Measurements from ENCODE around the gene H3-3A.

Gene H3-3A

GRCh38 chr1:226074046-226074445, 11.5 kb downstream of the H3-3A start:
- DNase-seq (ENCODE audit: low read depth in 1 of 2, low spot score in 1 of 2): no peak
- H3K27me3 ChIP-seq (ENCODE audit: insufficient read depth, poor library complexity, severe bottlenecking): no peaks in the 10 kb centered on the region
- no peak overlapping the region for H3K4me3 ChIP-seq (replicated peaks; ENCODE audit: insufficient read depth, low read length)
- TF ChIP-seq SPI1 (IDR thresholded peaks at IDR 0.05; ENCODE audit: borderline replicate concordance, low read depth): no peak
- TF ChIP-seq GABPA (IDR thresholded peaks at IDR 0.05; ENCODE audit: low read depth): no peak
- TF ChIP-seq, protein P1, sequence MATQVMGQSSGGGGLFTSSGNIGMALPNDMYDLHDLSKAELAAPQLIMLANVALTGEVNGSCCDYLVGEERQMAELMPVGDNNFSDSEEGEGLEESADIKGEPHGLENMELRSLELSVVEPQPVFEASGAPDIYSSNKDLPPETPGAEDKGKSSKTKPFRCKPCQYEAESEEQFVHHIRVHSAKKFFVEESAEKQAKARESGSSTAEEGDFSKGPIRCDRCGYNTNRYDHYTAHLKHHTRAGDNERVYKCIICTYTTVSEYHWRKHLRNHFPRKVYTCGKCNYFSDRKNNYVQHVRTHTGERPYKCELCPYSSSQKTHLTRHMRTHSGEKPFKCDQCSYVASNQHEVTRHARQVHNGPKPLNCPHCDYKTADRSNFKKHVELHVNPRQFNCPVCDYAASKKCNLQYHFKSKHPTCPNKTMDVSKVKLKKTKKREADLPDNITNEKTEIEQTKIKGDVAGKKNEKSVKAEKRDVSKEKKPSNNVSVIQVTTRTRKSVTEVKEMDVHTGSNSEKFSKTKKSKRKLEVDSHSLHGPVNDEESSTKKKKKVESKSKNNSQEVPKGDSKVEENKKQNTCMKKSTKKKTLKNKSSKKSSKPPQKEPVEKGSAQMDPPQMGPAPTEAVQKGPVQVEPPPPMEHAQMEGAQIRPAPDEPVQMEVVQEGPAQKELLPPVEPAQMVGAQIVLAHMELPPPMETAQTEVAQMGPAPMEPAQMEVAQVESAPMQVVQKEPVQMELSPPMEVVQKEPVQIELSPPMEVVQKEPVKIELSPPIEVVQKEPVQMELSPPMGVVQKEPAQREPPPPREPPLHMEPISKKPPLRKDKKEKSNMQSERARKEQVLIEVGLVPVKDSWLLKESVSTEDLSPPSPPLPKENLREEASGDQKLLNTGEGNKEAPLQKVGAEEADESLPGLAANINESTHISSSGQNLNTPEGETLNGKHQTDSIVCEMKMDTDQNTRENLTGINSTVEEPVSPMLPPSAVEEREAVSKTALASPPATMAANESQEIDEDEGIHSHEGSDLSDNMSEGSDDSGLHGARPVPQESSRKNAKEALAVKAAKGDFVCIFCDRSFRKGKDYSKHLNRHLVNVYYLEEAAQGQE (IDR thresholded peaks at IDR 0.05; ENCODE audit: insufficient replicate concordance, low read depth): no peak
- TF ChIP-seq, protein P2, sequence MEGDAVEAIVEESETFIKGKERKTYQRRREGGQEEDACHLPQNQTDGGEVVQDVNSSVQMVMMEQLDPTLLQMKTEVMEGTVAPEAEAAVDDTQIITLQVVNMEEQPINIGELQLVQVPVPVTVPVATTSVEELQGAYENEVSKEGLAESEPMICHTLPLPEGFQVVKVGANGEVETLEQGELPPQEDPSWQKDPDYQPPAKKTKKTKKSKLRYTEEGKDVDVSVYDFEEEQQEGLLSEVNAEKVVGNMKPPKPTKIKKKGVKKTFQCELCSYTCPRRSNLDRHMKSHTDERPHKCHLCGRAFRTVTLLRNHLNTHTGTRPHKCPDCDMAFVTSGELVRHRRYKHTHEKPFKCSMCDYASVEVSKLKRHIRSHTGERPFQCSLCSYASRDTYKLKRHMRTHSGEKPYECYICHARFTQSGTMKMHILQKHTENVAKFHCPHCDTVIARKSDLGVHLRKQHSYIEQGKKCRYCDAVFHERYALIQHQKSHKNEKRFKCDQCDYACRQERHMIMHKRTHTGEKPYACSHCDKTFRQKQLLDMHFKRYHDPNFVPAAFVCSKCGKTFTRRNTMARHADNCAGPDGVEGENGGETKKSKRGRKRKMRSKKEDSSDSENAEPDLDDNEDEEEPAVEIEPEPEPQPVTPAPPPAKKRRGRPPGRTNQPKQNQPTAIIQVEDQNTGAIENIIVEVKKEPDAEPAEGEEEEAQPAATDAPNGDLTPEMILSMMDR (IDR thresholded peaks at IDR 0.05; ENCODE audit: insufficient read depth, low read length): no peak
- TF ChIP-seq POLR2AphosphoS5 (IDR thresholded peaks at IDR 0.05; ENCODE audit: low read depth): no peak
- H3K27ac ChIP-seq (replicated peaks): no peak overlapping the region

DNA sequence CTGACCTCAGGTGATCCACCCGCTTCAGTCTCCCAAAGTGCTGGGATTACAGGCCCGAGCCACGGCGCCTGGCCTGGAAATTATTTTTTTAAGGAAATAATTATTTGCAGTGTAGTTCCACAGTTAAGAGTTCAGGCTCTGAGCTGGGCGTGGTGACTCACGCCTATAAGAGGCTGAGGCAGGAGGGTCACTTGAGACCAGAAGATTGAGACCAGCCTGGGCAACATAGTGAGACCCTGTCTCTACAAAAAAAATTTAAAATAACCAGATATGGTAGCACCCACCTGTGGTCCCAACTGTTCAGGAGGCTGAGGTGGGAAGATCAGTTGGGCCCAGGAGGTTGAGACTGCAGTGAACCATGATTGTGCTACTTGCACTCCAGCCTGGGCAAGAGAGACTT, 13.9 kb downstream of the H3-3A start:
- DNase-seq (ENCODE audit: low read depth in 1 of 2, low spot score in 1 of 2): no peak
- H3K4me3 ChIP-seq (replicated peaks; ENCODE audit: insufficient read depth, low read length): no peak overlapping the region
- no peak overlapping the region for H3K27ac ChIP-seq (replicated peaks)
- H3K27me3 ChIP-seq (ENCODE audit: insufficient read depth, poor library complexity, severe bottlenecking): no peaks in the 10 kb centered on the region
- TF ChIP-seq, protein P1 (IDR thresholded peaks at IDR 0.05; ENCODE audit: insufficient replicate concordance, low read depth): no peak
- TF ChIP-seq, protein P2 (IDR thresholded peaks at IDR 0.05; ENCODE audit: insufficient read depth, low read length): no peak
- TF ChIP-seq POLR2AphosphoS5 (IDR thresholded peaks at IDR 0.05; ENCODE audit: low read depth) (no peak), GABPA (IDR thresholded peaks at IDR 0.05; ENCODE audit: low read depth) (no peak)

GRCh38 chr1:226078374-226078773, 15.9 kb downstream of the H3-3A start:
- H3K27ac ChIP-seq (replicated peaks): no peak overlapping the region
- no peaks in the 10 kb centered on the region for H3K27me3 ChIP-seq (ENCODE audit: insufficient read depth, poor library complexity, severe bottlenecking)
- TF ChIP-seq, protein P1 (IDR thresholded peaks at IDR 0.05; ENCODE audit: insufficient replicate concordance, low read depth): no peak
- TF ChIP-seq GABPA (IDR thresholded peaks at IDR 0.05; ENCODE audit: low read depth) (no peak), SPI1 (IDR thresholded peaks at IDR 0.05; ENCODE audit: borderline replicate concordance, low read depth) (no peak), POLR2AphosphoS5 (IDR thresholded peaks at IDR 0.05; ENCODE audit: low read depth) (no peak)
- no peak for DNase-seq (ENCODE audit: low read depth in 1 of 2, low spot score in 1 of 2)
- H3K4me3 ChIP-seq (replicated peaks; ENCODE audit: insufficient read depth, low read length): no peak overlapping the region

DNA sequence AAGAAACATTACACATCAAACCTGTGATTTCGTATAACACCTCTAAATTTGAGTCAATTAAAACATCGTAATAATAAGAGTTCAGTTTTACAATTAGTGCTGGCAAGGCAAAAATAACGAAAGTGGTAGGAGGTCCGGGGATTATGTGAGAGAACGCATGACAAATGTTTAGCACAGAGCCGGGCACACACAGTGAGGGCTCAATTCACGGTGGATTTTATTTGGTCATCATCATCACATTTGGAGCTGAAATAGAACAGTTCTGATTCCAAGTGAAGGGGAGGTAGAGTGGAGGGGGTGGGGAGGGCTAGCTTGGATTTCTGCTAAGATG, 20.0 kb downstream of the H3-3A start:
- Histone ChIP-seq H3K27ac (replicated peaks) (no peak overlapping the region), H3K27me3 (ENCODE audit: insufficient read depth, poor library complexity, severe bottlenecking) (no peaks in the 10 kb centered on the region), H3K4me3 (replicated peaks; ENCODE audit: insufficient read depth, low read length) (peak overlapping the region; percentile 74)
- no peak for DNase-seq (ENCODE audit: low read depth in 1 of 2, low spot score in 1 of 2)
- TF ChIP-seq, protein P2 (IDR thresholded peaks at IDR 0.05; ENCODE audit: insufficient read depth, low read length): no peak
- TF ChIP-seq, protein P1 (IDR thresholded peaks at IDR 0.05; ENCODE audit: insufficient replicate concordance, low read depth): no peak
- TF ChIP-seq GABPA (IDR thresholded peaks at IDR 0.05; ENCODE audit: low read depth): no peak
- no peak for TF ChIP-seq POLR2AphosphoS5 (IDR thresholded peaks at IDR 0.05; ENCODE audit: low read depth)
- no peak for TF ChIP-seq SPI1 (IDR thresholded peaks at IDR 0.05; ENCODE audit: borderline replicate concordance, low read depth)

Measured in HL-60 (cell line).